ENCODE results near the gene MT1M.
A peak's percentile ranks its signal among the peaks of the same experiment; 100 is the strongest.
"Not testable (repeated sequence)": the region's sequence is repeated elsewhere in the genome, so short reads cannot be mapped to it uniquely, and the experiment has no call there.

Gene MT1M

DNA sequence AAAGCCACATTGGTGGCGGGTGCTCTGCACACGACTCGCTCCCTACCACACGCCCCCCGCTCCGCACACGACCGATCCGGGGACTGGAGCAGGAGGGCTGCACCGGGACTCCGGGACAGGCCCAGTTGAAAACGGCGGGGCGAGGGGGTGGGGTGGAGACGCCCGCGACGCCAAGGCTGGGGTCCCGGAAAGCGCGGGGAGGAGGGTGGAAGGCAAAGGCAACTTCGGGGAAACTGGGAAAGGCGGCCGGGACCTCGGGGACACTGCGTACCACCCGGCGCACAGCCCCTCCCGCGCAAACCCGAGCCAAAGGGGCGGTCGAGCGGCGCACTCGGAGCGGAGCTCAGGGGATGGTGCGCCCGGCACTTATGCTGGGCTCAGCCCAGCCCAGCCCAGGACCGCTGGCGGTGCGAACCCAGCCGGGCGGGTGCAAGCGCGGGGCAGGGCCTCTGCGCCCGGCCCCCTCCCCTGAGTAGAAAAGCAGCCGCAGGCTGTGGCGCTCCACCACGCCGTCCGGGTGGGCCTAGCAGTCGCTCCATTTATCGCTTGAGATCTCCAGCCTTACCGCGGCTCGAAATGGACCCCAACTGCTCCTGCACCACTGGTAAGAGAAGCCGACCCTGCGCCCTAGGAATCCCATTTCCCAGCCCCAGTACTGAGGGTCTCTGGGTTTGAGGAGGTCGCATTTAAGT is at the start of gene MT1M:
Gene MT1M, plus strand, starts transcription at position 504 of the 692 bp plus-strand sequence. Its CDS starts 73 bp downstream, at position 577.
- no peak for DNase-seq

DNA sequence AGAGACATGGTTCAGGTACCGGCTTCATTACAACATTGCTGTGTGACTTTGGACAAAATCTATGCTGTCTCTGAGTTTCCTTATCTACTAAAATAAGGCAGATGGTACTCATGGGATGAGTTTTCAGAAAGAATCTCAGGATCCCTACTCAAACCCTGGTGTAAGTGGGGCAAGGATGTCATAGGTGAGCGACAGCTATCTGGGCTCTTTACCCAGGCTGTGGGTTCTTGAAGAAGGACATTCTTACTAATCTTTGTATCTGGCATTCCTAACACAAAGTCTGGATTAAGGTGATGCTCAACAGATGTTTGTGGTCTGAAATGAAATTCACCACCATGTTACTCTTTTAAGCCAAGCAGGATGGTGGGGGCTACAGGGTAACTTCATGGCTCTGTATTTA is 49.5 kb upstream of the MT1M start:
- not testable (repeated sequence) for DNase-seq

GRCh38 chr16:56583351-56584168 is 48.9 kb upstream of the MT1M start:
- no peak for DNase-seq

GRCh38 chr16:56584276-56584675 is 48.2 kb upstream of the MT1M start:
- DNase-seq: no peak

DNA sequence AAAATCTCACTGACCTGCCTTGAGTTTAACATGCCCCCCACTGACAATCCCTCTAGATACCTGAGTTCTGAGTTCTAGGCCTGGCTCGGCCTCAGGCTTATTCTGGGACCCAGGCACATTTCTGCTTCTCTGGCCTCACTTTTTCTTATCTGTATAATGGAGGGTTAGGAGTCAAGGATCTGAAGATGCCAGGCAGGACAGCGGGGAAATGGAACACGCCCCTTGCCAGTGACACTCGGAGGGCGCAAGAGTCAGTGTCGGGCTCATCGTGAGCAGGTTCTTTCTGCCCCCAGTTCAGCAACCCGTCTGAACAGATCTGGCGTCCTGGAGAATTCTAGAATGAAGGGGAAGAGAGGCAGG is 43.7 kb upstream of the MT1M start:
- DNase-seq: no peak

- DNase-seq: no peak
Observed at GRCh38 chr16:56589141-56590039, 43.1 kb upstream of the MT1M start, which contains the start of gene MT3. TSS of gene MT3 (plus strand) at chr16:56589528. CDS start at chr16:56589591, 63 bp downstream.

DNA sequence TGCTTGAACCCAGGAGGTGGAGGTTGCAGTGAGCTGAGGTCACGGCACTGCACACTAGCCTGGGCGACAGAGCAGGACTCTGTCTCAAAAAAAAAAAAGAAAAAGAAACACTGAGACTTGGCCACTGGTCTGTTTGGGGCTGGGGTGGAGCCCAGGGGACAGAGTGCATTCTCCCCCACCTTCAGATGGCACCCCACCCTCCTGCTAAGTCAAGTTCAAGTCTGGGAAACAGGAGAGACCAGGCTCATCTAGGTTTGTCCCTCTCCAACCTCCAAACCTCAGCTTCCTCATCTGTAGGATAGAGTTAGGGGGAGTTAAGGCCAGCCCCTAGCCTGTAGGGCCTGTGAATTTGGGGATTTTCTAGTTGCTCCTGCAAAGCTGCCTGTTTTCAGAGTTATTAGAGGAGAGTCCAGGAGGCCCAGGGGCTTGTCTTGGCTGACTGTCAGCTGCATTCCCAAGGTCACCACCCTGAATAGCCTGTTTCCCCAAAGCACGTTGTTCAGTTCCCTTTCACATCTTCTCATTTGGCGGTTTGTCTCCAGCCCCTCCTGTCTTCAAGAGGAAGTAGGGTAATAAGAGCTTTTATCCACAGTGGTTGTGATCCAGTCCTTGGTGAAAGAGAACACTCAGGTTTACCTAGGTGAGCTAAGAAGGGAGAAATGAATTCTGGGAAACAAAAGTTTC is 40.9 kb upstream of the MT1M start:
- DNase-seq: peak; percentile 55

GRCh38 chr16:56593573-56594291 is 38.7 kb upstream of the MT1M start:
- DNase-seq: no peak

DNA sequence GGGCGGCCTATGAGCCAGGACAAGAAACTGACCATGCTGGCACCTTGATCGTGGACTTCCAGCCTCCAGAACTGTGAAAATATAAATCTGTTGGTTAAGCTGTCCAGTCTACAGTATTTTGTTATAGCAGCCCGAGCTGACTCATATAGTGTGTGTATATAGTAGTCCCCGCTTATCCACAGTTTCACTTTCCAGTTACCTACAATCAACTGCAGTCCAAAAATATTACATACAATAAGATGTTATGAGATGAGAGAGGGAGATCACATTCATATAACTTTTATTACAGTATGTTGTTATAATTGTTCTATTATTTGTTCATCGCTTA is 38.2 kb upstream of the MT1M start:
- DNase-seq: no peak

GRCh38 chr16:56600398-56600999 is 32.0 kb upstream of the MT1M start:
- DNase-seq: no peak

DNA sequence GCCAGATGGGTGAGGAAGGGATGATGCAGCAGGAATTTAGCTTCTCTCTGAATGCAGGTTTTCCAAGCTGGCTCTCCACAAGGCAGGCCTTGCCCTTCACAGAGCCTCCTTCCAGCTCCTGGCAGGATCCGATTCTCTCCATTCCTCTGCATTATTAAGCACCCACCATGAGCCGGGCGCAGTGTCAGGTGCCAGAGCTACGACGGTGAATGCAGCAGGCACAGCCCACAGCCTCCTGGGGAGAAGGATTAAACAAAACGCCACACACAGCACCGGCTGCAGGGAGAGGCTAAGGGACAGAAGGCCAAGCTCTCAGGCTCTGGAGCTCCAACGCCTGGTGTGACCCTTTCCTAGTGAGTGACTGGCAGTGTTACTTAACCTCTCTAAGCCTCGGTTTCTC is 31.1 kb upstream of the MT1M start:
- no peak for DNase-seq

DNA sequence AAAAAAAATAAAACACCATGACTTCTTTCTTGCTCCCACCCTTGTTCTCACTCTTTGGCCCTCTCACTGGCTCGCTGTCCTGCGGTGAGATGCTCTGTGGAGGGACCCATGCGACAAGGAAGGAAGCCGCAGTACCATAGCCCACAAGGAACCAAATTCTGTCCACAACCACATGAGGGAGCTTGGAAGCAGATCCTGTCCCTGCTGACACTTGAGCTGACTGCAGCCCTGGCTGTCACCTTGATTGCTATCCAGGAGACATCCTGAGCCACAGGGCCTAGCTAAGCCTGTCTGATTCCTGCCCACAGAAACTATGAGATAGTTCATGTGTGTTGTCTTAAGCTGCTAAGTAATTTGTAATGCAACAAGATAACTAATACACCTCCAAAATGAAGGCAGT is 28.9 kb upstream of the MT1M start:
- peak; percentile 17 for DNase-seq

- DNase-seq: no peak
Observed at GRCh38 chr16:56604966-56605365, 27.5 kb upstream of the MT1M start.

DNA sequence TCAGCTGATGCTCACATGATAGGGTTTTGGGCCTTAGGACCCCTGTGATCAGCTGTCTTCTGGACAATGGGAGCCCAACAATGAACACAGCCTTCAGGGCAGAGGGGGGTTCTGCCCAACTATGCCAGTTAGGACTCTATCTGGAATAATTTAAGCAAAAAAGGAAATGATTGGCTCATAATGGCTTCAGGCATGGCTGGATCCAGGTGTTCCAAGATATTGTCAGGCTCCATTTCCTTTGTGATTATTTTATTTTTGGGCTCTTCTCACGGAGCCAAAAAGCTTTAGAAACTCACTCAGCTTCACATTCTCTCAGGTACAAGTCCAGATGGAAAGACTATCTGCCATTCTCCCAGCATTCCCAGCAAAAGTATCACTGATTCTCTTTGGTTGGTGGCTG is 27.0 kb upstream of the MT1M start:
- no peak for DNase-seq

DNA sequence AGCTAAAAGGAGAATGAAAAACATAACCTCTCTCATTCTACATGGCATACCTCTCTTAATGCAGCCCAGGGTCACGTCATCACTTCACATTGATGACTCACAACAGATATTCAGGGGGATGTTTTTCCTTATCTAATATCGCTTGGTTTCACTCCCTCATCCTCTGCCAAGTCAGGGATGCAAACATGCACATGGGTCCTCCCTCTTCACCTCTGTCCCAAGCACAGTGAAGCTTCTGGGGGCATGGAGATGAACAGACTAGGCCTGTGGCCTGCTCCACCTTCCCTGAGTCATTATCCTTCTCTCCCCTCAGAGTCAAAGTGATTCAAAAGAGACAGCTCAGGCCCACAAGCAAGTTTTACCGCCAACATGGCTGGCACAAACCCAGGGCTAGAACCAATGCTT is 26.4 kb upstream of the MT1M start:
- no peak for DNase-seq

DNA sequence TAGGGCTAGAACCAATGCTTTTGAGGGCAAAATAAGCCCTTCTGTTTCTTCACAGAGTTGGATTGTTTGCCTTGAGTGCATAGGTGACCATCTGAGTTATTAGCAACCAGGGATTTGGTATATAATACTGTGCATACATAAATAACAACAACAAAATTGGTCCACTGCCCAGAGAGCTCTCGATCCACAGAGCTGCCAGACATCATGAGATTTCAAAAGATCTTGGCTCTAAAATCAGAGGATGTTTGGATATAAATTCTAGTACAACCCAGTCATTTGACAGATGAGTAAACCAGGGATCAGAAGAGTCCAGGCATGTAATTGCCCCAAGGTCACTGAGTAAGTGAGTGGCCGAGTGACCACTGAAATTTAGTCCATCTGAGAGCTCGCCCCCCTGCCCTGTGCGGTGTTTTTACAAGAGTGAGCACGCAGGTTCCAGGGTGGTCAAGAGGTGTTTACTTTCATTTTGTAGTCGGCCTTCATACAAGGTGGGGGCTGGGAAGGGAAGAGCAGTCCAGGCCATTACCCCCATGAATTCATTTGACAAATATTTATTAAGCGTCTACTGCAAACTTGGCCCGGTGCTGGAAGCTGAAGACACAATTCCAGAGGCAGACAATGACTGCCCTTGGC is 25.9 kb upstream of the MT1M start:
- DNase-seq: no peak

DNA sequence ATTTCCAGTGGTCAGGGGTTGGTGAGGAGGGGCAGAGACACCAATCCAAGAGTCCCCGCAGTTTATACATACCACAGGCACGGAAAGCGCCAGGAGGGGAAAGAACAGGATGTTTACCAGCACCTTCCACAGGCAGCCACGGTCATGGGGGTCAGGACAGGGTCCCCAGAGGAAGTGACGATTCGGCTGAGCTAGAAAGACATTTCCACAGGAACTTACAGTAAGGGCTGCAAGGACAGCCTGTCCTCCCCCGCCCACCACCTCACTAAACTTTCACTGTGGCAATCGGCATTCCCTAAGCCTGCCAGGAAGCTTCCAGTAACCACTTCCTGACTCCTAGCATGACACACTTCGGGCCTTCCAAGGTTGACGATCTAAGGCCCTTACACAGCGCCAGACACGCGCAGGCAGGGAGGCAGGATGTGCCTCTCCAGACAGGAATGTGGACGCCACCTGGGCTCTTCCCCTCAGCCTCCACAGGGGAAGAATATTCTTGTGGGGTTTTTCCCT is 25.3 kb upstream of the MT1M start:
- no peak for DNase-seq

GRCh38 chr16:56607675-56608042 is 24.8 kb upstream of the MT1M start:
- no peak for DNase-seq

- DNase-seq: peak; percentile 87
Observed at GRCh38 chr16:56608043-56608875, 24.2 kb upstream of the MT1M start, which contains the start of gene MT2A. TSS of gene MT2A (plus strand) at chr16:56608584. CDS start at chr16:56608656, 72 bp downstream.

GRCh38 chr16:56608876-56609462 is 23.5 kb upstream of the MT1M start:
- no peak for DNase-seq

Measured in GF-D8 (cell line).